ENCODE measurements around the gene MED26. TPM values are rescaled to one million over a fixed set of nuclear protein-coding genes. Genes with fewer than 3 reads are reported as not detected.

Gene MED26
- total RNA-seq, 1 experiment from 2014 or later: 11.4 TPM

GRCh38 chr19:16625163-16625958 is 2.6 kb downstream of the MED26 start:
- Histone ChIP-seq H3K79me2 (ENCODE audit: insufficient read depth, low read length) (peaks cover 53% of the 10 kb centered on the region; the same call in 1 of the 2 replicates), H3K56ac (ENCODE audit: insufficient read length, low read depth, low read length) (no peak overlapping the region), H4K20me1 (ENCODE audit: control insufficient read depth, insufficient read depth, insufficient read length) (no peaks in the 10 kb centered on the region), H3K27ac (ENCODE audit: insufficient read length, low read depth, low read length) (no peak overlapping the region), H3K23me2 (ENCODE audit: insufficient read length, low read depth, low read length, poor library complexity, severe bottlenecking) (peaks cover 9% of the 10 kb centered on the region), H3K14ac (ENCODE audit: insufficient read depth, low read length) (no peak overlapping the region), H4K8ac (replicated peaks; ENCODE audit: insufficient read length, low read depth, low read length) (no peak overlapping the region), H3K4ac (ENCODE audit: low read depth, low read length) (no peak overlapping the region), H2BK12ac (ENCODE audit: insufficient read length, low read depth, low read length) (no peak overlapping the region), H2BK5ac (ENCODE audit: insufficient read length, low read length) (no peak overlapping the region), H3K79me1 (ENCODE audit: insufficient read depth, low read depth, low read length, poor library complexity, severe bottlenecking) (peaks cover 8% of the 10 kb centered on the region), H2AFZ (ENCODE audit: low read length) (no peak overlapping the region), H3K9me3 (ENCODE audit: control insufficient read depth, low read depth, low read length) (no peaks in the 10 kb centered on the region), H3K27me3 (ENCODE audit: insufficient read depth, low read length) (no peaks in the 10 kb centered on the region), H4K5ac (ENCODE audit: insufficient read length, low read depth, low read length) (no peak overlapping the region), H2AK5ac (ENCODE audit: insufficient read length, low read length) (no peak overlapping the region), H2BK20ac (ENCODE audit: low read depth, low read length, poor library complexity, severe bottlenecking) (no peak overlapping the region), H3K4me1 (ENCODE audit: insufficient read depth, low read length) (no peaks in the 10 kb centered on the region), H2BK15ac (ENCODE audit: low read depth, low read length) (no peak overlapping the region), H3T11ph (ENCODE audit: low read length) (no peak overlapping the region), H3K23ac (ENCODE audit: insufficient read length, low read depth, low read length) (no peak overlapping the region), H3K4me2 (ENCODE audit: insufficient read depth, insufficient read length, low read length) (no peak overlapping the region), H3K18ac (ENCODE audit: insufficient read length, low read depth, low read length) (no peak overlapping the region), H2BK120ac (ENCODE audit: low read depth, low read length, poor library complexity, severe bottlenecking) (no peak overlapping the region), H4K91ac (ENCODE audit: insufficient read length, low read depth, low read length) (no peak overlapping the region), H3K9ac (ENCODE audit: extremely low read depth, insufficient read length, low read length) (no peak overlapping the region)
- TF ChIP-seq CTCF (conservative IDR thresholded peaks at IDR 0.05): no peak
- no CpG with 5 or more reads among the region's 16 CpGs for WGBS (ENCODE audit: extremely low coverage, insufficient read length, low lambda C conversion rate)
- Mint-ChIP-seq H3K4me3 (peak overlapping the region in 1 of 2 experiments; percentile 49; a peak in 1 of 5 replicates), H3K4me1 (peaks cover 28 to 30% of the 10 kb centered on the region in 2 experiments), H3K36me3 (ENCODE audit: insufficient read depth in 1 of 3, low read depth in 3 of 3) (peaks cover 3 to 16% (median 6%) of the 10 kb centered on the region in 3 experiments; a peak in 5 of 7 replicates), H3K27ac (peak overlapping the region in 1 of 3 experiments; percentile 22; a peak in 2 of 7 replicates), H3K27me3 (ENCODE audit: low read depth) (no peaks in the 10 kb centered on the region), H3K9me3 (no peaks in the 10 kb centered on the region)
- no peak for DNase-seq
